GM19463 (cell line): ENCODE results near the gene TMEM128.

Experiments
- ATAC-seq: cut with Tn5 transposase; IDR thresholded peaks from one replicate; pipeline ENCODE4 v1.9.1; 2021; ENCODE audit warnings: mild to moderate bottlenecking, moderate library complexity; ENCODE audit not compliant: unreplicated experiment

TMEM128 gene, protein sequence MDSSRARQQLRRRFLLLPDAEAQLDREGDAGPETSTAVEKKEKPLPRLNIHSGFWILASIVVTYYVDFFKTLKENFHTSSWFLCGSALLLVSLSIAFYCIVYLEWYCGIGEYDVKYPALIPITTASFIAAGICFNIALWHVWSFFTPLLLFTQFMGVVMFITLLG

GRCh38 chr4:4248029-4248884 lies at the start of gene TMEM128:
Gene TMEM128 (minus strand): TSS chr4:4248223. CDS start chr4:4248202, 21 bp downstream.
- ATAC-seq = peak; percentile 98

DNA sequence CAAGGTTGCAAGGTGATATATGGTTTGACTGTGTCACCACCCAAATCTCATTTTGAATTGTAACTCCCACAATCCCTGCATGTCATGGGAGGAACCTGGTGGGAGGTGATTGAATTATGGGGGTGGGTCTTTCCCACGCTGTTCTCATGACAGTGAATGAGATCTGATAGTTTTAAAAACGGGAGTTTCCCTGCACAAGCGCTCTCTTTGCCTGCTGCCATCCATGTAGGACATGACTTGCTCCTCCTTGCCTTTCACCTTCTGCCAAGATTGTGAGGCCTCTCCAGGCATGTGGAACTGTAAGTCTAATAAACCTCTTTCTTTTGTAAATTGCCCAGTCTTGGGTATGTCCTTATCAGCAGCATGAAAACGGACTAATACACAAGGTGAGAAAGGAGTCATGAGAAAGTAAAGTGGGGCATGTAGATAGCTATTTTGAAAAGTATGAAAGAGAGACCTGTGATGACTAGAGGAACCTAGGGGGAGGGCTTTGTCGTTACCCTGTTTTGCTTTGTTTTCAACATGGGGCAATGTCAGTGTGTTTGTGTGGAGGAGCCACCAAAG lies 48.3 kb upstream of the TMEM128 start:
- ATAC-seq = no peak

GRCh38 chr4:4293279-4293678 lies 45.3 kb upstream of the TMEM128 start:
- ATAC-seq = no peak

- peak; percentile 91 for ATAC-seq
Observed at GRCh38 chr4:4289941-4290850, 42.2 kb upstream of the TMEM128 start, which contains the start of the genes LYAR and ZBTB49. Gene LYAR (minus strand): TSS chr4:4290154. CDS start chr4:4283742, 6,412 bp downstream. Gene ZBTB49 (plus strand): TSS chr4:4290251. CDS start chr4:4299946, 9,695 bp downstream.

DNA sequence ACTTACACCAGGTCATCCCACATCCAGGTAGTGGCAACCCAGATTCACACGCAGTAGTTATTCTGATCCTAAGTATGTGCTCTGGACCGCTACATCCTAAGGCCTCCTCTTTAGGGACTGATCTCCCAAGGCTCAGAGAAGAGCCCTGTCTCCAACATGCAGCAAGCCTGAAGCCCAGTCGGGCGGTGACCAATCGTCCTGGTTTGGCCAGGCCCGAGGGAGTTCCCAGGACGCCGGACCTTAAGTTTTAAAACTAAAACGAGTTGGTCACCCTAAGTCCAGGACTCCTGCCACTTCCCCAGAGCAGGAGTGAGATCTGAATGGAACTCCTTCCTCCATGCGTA lies 41.5 kb upstream of the TMEM128 start:
- peak; percentile 4 for ATAC-seq

DNA sequence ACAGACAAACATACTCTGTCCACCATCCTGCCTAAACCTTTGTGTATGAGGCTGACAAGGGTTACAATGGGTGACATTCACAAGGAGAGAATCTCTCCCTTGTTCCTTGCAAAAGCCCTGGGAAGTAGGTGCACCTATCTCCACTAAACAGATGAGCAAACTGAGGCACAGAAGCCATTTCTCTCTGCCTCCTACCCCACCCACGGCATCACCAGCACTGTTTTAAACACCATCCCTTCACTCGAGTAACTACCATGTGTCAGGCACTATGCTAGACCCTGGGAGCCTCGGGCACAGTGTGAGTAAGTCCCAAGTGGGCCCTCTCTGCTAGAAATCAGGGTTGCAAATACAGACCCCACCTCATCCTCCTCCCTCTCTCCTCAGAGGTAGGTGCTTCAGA lies 41.0 kb upstream of the TMEM128 start:
- ATAC-seq = no peak

GRCh38 chr4:4288098-4288497 lies 40.1 kb upstream of the TMEM128 start:
- ATAC-seq = no peak

GRCh38 chr4:4284827-4285618 lies 37.0 kb upstream of the TMEM128 start:
- no peak for ATAC-seq

GRCh38 chr4:4281787-4282186 lies 33.8 kb upstream of the TMEM128 start:
- no peak for ATAC-seq

DNA sequence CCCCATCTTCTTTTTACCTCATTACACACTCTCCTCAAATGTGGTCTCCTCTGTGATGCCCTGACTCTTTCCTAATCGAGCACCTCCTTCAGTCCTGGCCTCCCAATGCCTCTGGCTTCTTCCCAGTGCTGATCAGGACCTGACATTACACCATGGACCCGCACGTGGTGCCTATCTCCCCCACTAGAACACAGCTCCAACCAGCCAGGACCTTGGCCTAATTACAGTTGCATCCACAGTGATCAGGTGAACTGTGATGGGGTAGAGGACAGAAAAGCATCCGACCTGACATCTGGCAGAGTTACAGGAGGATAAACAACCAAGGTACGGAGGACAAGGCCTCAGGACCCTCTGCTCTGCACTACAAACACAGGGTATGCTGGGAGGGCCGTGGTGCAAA lies 29.5 kb upstream of the TMEM128 start:
- ATAC-seq = no peak

GRCh38 chr4:4274226-4274625 lies 26.2 kb upstream of the TMEM128 start:
- no peak for ATAC-seq

DNA sequence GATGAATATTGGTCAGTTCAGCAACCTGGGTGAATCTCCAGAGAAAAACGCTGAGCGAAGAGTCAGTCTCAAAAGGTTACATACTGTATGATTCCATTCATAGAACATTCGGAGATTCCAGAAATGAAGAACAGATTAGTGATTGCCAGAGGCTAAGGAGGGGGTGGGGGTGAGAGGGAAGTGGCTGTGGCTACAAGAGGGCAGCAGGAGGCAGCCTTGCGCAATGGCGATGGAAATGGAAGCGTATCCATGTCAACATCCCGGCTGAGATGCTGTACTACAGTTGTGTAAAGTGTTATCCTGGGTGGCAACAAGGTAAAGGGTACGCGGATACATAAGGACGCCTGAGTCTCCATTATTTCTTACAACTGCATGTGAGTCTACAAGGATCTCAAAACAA lies 23.9 kb upstream of the TMEM128 start:
- no peak for ATAC-seq

DNA sequence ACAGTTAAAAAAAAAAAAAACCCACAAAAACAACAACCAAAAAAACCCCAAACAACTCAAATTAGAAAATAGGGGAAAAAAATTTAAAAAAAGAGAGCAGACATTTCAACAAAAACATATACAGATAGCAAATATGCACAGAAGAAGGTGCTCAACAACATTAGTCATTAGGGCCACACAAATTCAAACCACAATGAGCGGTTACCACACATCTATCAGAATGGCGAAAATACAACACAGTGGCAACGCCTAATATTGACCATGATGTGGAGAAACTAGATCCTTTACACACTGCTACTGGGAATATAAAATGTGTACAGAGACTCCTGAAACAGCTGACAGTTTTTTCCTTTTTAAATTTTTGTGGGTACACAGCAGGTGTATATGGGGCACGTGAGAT lies 22.5 kb upstream of the TMEM128 start:
- ATAC-seq = no peak

GRCh38 chr4:4269856-4270255 lies 21.8 kb upstream of the TMEM128 start:
- no peak for ATAC-seq

- no peak for ATAC-seq
Observed at GRCh38 chr4:4269331-4269731, 21.3 kb upstream of the TMEM128 start.

- ATAC-seq = no peak
Observed at GRCh38 chr4:4268776-4269175, 20.8 kb upstream of the TMEM128 start.

GRCh38 chr4:4267981-4268380 lies 20.0 kb upstream of the TMEM128 start:
- ATAC-seq = no peak

DNA sequence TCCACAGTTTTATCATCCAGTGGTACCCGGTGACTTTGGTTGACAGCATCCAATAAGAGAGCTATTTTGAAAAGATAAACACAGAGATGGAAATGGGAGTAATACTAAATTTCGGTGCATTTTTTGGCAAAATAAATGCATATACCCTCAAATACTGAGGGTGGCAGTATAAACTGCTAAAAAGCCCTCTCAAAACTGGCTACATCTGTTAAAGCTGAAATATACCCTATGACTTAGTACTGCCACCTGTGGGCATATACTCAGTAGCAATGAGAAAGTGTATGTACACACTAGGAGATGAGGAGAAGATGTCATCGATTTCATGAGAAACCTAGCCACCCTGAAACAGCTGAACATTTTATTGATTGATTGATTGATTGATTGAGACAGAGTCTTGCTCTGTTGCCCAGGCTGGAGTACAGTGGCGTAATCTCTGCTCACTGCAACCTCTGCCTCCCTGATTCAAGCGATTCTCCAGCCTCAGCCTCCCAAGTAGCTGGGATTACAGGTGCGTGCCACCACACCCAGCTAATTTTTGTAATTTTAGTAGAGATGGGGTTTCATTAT lies 12.2 kb upstream of the TMEM128 start:
- ATAC-seq = peak; percentile 72

- ATAC-seq = no peak
Observed at GRCh38 chr4:4259484-4260100, 11.6 kb upstream of the TMEM128 start.
